Activated T-helper 2 cell treated with anti-CD3 and anti-CD28 coated beads, Interferon-gamma antibody, Interleukin-2, Interleukin-4, amounts not matched to agents 10 μg/mL and 5 μg/mL and 100 μg/mL, durations not matched to agents 14 hours and 24 hours and 36 hours (primary cell): Measurements from ENCODE around the gene OPCML. TPM values are rescaled to one million over a fixed set of nuclear protein-coding genes. Genes with fewer than 3 reads are reported as not detected.

ENCODE experiments used
- DNase-seq: peaks from one replicate; pipeline ENCODE4 v3.0.0; 2021; ENCODE audit warnings: low spot score
- H3K27ac Mint-ChIP-seq: one replicate; pipeline ENCODE4 v1.8.0; 2021; ENCODE audit warnings: mixed read lengths
- H3K27me3 Mint-ChIP-seq: one replicate; pipeline ENCODE4 v1.8.0; 2021; ENCODE audit warnings: low read depth, mixed read lengths
- H3K36me3 Mint-ChIP-seq: one replicate; pipeline ENCODE4 v1.8.0; 2021; ENCODE audit warnings: low read depth, mixed read lengths
- H3K4me1 Mint-ChIP-seq: one replicate; pipeline ENCODE4 v1.8.0; 2021; ENCODE audit warnings: low read depth, mixed read lengths
- H3K4me3 Mint-ChIP-seq: one replicate; pipeline ENCODE4 v1.8.0; 2021; ENCODE audit warnings: low read depth, mild to moderate bottlenecking, moderate library complexity, mixed read lengths
- H3K9me3 Mint-ChIP-seq: one replicate; pipeline ENCODE4 v1.8.0; 2021; ENCODE audit warnings: mixed read lengths
- intact Hi-C: fragments of 100-400 bp; cut with micrococcal nuclease; formaldehyde crosslinking; loops from one replicate; pipeline ENCODE4 v1.15.1; 2023
- total RNA-seq: library from RNA; stranded (reverse); gene quantifications from 2 replicates; pipeline ENCODE4 v1.2.3, GENCODE V29; 2022

The OPCML gene
- total RNA-seq, 1 donor from 2014 or later: not detected

- no peak for DNase-seq
- no peaks in the 10 kb centered on the region for H3K27me3 Mint-ChIP-seq
- intact Hi-C loops: no loop called here
- H3K4me3 Mint-ChIP-seq: no peak overlapping the region
- H3K27ac Mint-ChIP-seq: no peak overlapping the region
- no peaks in the 10 kb centered on the region for H3K36me3 Mint-ChIP-seq
- H3K4me1 Mint-ChIP-seq: no peaks in the 10 kb centered on the region
- H3K9me3 Mint-ChIP-seq: no peaks in the 10 kb centered on the region
Observed at GRCh38 chr11:132639403-132639802, 892.9 kb downstream of the OPCML start.

GRCh38 chr11:132638423-132638822 is 893.9 kb downstream of the OPCML start:
- Mint-ChIP-seq H3K4me1 (no peaks in the 10 kb centered on the region), H3K27me3 (no peaks in the 10 kb centered on the region), H3K4me3 (no peak overlapping the region), H3K36me3 (no peaks in the 10 kb centered on the region), H3K9me3 (no peaks in the 10 kb centered on the region), H3K27ac (no peak overlapping the region)
- intact Hi-C loops: no loop called here
- no peak for DNase-seq

DNA sequence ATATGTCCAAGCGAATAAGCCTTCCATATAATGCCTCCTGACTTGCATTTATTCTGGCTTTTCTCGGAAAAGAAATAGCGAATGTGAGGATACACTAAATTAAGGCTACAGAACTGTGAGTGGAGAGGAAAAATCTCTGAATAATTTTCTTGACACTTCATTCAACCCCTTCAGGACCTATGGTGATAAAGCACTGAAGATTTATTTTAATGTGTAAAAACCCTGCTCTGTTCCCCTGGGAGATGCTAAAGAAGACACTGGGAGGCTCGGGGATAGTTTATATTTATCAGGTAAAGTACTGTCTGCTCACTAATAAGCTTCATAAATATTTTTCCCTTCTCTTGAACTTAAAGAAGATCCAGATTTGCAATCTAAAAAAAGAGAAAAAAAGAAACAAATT is 895.8 kb downstream of the OPCML start:
- Mint-ChIP-seq H3K9me3 (no peaks in the 10 kb centered on the region), H3K4me1 (no peaks in the 10 kb centered on the region), H3K27me3 (no peaks in the 10 kb centered on the region), H3K36me3 (no peaks in the 10 kb centered on the region), H3K4me3 (no peak overlapping the region), H3K27ac (no peak overlapping the region)
- intact Hi-C loops: no loop called here
- DNase-seq: no peak

GRCh38 chr11:132632641-132633124 is 899.6 kb downstream of the OPCML start:
- Mint-ChIP-seq H3K4me3 (no peak overlapping the region), H3K9me3 (no peaks in the 10 kb centered on the region), H3K36me3 (no peaks in the 10 kb centered on the region), H3K27me3 (no peaks in the 10 kb centered on the region), H3K27ac (no peak overlapping the region), H3K4me1 (no peaks in the 10 kb centered on the region)
- intact Hi-C loops: no loop called here
- no peak for DNase-seq

- H3K4me1 Mint-ChIP-seq: no peaks in the 10 kb centered on the region
- no peaks in the 10 kb centered on the region for H3K9me3 Mint-ChIP-seq
- no peak overlapping the region for H3K4me3 Mint-ChIP-seq
- no peaks in the 10 kb centered on the region for H3K27me3 Mint-ChIP-seq
- H3K36me3 Mint-ChIP-seq: no peaks in the 10 kb centered on the region
- intact Hi-C loops: no loop called here
- no peak overlapping the region for H3K27ac Mint-ChIP-seq
- DNase-seq: no peak
Observed at GRCh38 chr11:132631989-132632388, 900.3 kb downstream of the OPCML start.

DNA sequence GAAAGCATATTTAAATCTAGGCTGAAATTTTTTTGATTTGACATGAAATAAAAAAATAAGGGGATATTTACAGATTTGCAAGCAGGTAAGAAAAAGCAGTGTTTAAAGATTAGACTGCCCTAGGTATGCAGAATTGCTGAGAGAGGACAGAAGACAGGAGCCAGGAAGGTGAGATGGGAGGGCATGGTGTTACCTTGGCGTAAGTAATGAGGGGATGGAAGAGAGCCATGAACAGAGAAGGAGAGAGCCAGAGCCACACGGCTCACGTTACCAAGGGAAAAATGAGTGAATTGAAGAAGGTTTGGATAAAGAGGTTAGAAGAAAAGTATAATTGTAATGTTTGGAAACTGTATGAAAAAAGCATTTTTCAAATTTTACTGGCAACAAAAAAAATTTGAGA is 904.3 kb downstream of the OPCML start:
- no peaks in the 10 kb centered on the region for H3K4me1 Mint-ChIP-seq
- intact Hi-C loops: no loop called here
- no peaks in the 10 kb centered on the region for H3K36me3 Mint-ChIP-seq
- no peak for DNase-seq
- no peaks in the 10 kb centered on the region for H3K27me3 Mint-ChIP-seq
- H3K4me3 Mint-ChIP-seq: no peak overlapping the region
- no peak overlapping the region for H3K27ac Mint-ChIP-seq
- peaks cover 10% of the 10 kb centered on the region for H3K9me3 Mint-ChIP-seq

DNA sequence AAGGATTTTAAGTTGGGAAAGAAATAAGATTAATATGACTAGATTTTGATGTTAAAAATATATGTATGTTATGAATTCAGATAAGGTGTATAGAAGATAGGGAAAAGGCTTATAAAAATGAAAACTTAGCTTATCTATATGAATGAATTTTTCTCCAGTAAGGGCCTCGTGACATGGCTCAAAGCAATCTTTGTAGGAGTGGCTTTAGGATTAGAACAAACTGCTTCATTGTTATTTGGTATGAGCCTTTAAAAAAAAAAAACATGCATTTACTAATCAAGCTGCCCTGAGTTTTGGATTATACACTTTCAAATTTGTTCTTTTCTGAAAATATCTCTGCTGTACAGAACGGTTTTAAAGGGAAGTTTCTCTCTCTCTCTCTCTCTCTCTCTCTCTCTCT is 905.9 kb downstream of the OPCML start:
- no peak for DNase-seq
- no peaks in the 10 kb centered on the region for H3K27me3 Mint-ChIP-seq
- intact Hi-C loops: no loop called here
- H3K9me3 Mint-ChIP-seq: peaks cover 14% of the 10 kb centered on the region
- H3K27ac Mint-ChIP-seq: no peak overlapping the region
- no peaks in the 10 kb centered on the region for H3K36me3 Mint-ChIP-seq
- H3K4me1 Mint-ChIP-seq: no peaks in the 10 kb centered on the region
- H3K4me3 Mint-ChIP-seq: no peak overlapping the region

GRCh38 chr11:132623511-132623910 is 908.8 kb downstream of the OPCML start:
- no peak overlapping the region for H3K4me3 Mint-ChIP-seq
- no peaks in the 10 kb centered on the region for H3K4me1 Mint-ChIP-seq
- H3K27ac Mint-ChIP-seq: no peak overlapping the region
- no peaks in the 10 kb centered on the region for H3K27me3 Mint-ChIP-seq
- DNase-seq: no peak
- H3K9me3 Mint-ChIP-seq: peaks cover 24% of the 10 kb centered on the region
- intact Hi-C loops: no loop called here
- H3K36me3 Mint-ChIP-seq: no peaks in the 10 kb centered on the region

DNA sequence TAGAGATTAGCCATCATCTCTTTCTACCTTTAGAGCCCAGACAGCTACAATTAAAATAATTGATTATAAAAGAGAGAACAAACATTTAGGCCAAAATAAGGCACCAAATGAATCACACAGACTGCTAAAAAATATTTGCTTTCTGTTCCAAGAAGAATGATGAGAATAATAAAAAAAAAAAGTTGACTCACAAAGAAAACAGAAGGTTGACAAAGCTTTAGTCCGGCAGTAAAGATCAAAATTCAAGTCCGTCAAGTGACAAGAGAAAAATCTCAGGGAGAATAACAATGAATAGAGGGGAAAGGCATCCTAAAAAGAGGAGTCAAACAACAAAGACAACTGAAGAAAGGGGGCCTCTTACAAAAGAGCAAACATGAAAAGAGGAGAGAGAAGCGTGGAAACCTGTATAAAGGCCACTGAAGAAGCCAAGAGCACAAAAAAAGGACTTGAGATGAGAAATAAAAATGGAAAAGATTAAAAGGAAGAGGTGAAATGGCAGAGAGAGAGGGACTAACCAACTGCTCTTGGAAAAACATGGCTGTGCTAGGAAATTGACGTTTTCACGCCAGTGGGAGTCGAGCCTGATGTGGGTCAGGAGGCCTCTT is 910.2 kb downstream of the OPCML start:
- Mint-ChIP-seq H3K27ac (no peak overlapping the region), H3K4me1 (no peaks in the 10 kb centered on the region), H3K9me3 (peaks cover 27% of the 10 kb centered on the region), H3K36me3 (no peaks in the 10 kb centered on the region), H3K27me3 (no peaks in the 10 kb centered on the region), H3K4me3 (no peak overlapping the region)
- no peak for DNase-seq
- intact Hi-C loops: no loop called here

- DNase-seq: no peak
- Mint-ChIP-seq H3K36me3 (no peaks in the 10 kb centered on the region), H3K9me3 (peaks cover 27% of the 10 kb centered on the region), H3K27me3 (no peaks in the 10 kb centered on the region), H3K4me3 (no peak overlapping the region), H3K4me1 (no peaks in the 10 kb centered on the region), H3K27ac (no peak overlapping the region)
- intact Hi-C loops: no loop called here
Observed at GRCh38 chr11:132620423-132620822, 911.9 kb downstream of the OPCML start.

DNA sequence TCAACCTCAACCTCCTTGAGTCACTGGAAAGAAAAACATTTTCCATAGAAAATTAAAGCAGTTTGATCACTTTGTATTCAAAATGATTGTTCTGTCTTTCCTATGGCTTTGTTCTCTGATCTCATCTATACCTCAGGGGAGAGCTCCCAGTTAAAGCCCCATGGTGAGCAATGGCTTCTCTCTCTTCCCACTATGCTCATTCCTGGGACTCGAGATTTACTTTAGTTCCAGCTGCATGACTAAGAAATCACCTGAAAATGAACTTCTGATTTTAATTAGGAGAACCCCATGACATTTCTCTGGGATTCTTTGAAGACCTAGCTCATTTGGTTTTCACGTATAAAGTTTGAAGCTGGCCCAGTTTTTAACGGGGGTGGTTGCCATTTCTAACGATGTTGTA is 921.5 kb downstream of the OPCML start:
- no peaks in the 10 kb centered on the region for H3K36me3 Mint-ChIP-seq
- H3K4me1 Mint-ChIP-seq: no peaks in the 10 kb centered on the region
- H3K9me3 Mint-ChIP-seq: no peaks in the 10 kb centered on the region
- DNase-seq: no peak
- intact Hi-C loops: no loop called here
- H3K27me3 Mint-ChIP-seq: no peaks in the 10 kb centered on the region
- H3K4me3 Mint-ChIP-seq: no peak overlapping the region
- H3K27ac Mint-ChIP-seq: no peak overlapping the region

GRCh38 chr11:132610216-132610615 is 922.1 kb downstream of the OPCML start:
- no peak overlapping the region for H3K4me3 Mint-ChIP-seq
- H3K4me1 Mint-ChIP-seq: no peaks in the 10 kb centered on the region
- intact Hi-C loops: no loop called here
- H3K27me3 Mint-ChIP-seq: no peaks in the 10 kb centered on the region
- H3K9me3 Mint-ChIP-seq: no peaks in the 10 kb centered on the region
- no peak overlapping the region for H3K27ac Mint-ChIP-seq
- no peak for DNase-seq
- H3K36me3 Mint-ChIP-seq: no peaks in the 10 kb centered on the region

- intact Hi-C loops: no loop called here
- Mint-ChIP-seq H3K36me3 (no peaks in the 10 kb centered on the region), H3K4me1 (no peaks in the 10 kb centered on the region), H3K9me3 (no peaks in the 10 kb centered on the region), H3K27ac (no peak overlapping the region), H3K27me3 (no peaks in the 10 kb centered on the region), H3K4me3 (no peak overlapping the region)
- no peak for DNase-seq
Observed at GRCh38 chr11:132607575-132607974, 924.7 kb downstream of the OPCML start.
